Activated CD8-positive, alpha-beta T cell treated with anti-CD3 and anti-CD28 coated beads for 36 hours (primary cell): ENCODE data around the gene NEK4. TPM values are rescaled to one million over a fixed set of nuclear protein-coding genes. Genes with fewer than 3 reads are reported as not detected.

Source experiments
- ATAC-seq: fragments of 200-7000 bp; cut with Tn5 transposase; one replicate; pipeline ENCODE4 v1.10.0; 2021; ENCODE audit warnings: mild to moderate bottlenecking, moderate library complexity
- CTCF ChIA-PET: fragments of 350-600 bp; sonication (Branson Sonifier 250); formaldehyde crosslinking; loops from one replicate; lab custom pipeline; 2021; ENCODE audit warnings: antibody characterized with exemption; lab: Charles Lee
- POLR2A ChIA-PET: fragments of 350-600 bp; sonication (Branson Sonifier 250); formaldehyde crosslinking; loops from one replicate; lab custom pipeline; 2021; ENCODE audit warnings: antibody characterized with exemption; lab: Charles Lee
- DNase-seq: peaks from one replicate; pipeline ENCODE4 v3.0.0-alpha.2; 2020
- H3K27ac Mint-ChIP-seq: one replicate; pipeline ENCODE4 v1.8.0; 2021; ENCODE audit warnings: mild to moderate bottlenecking, mixed read lengths
- H3K27me3 Mint-ChIP-seq: one replicate; pipeline ENCODE4 v1.8.0; 2021; ENCODE audit warnings: mixed read lengths
- H3K36me3 Mint-ChIP-seq: one replicate; pipeline ENCODE4 v1.8.0; 2021; ENCODE audit warnings: low read depth, mixed read lengths
- H3K4me1 Mint-ChIP-seq: one replicate; pipeline ENCODE4 v1.8.0; 2021; ENCODE audit warnings: low read depth, mixed read lengths
- H3K4me3 Mint-ChIP-seq: one replicate; pipeline ENCODE4 v1.8.0; 2021; ENCODE audit warnings: mild to moderate bottlenecking, moderate library complexity, mixed read lengths
- H3K9me3 Mint-ChIP-seq: one replicate; pipeline ENCODE4 v1.8.0; 2021; ENCODE audit warnings: mixed read lengths
- CTCF ChIP-seq: fragments of 200-600 bp; IDR thresholded peaks from one replicate; pipeline ENCODE4 v1.8.0; 2022; ENCODE audit warnings: antibody characterized with exemption, mild to moderate bottlenecking
- intact Hi-C: fragments of 100-400 bp; cut with micrococcal nuclease; formaldehyde crosslinking; loops from one replicate; pipeline ENCODE4 v1.10.0; 2022
- total RNA-seq, 2 experiments: library from RNA; stranded (reverse); gene quantifications; one replicate each; pipeline ENCODE4 v1.2.3, GENCODE V29; 2021

Gene NEK4
- 10 to 100 TPM; 16.2 to 18.4 TPM for total RNA-seq

- Mint-ChIP-seq H3K9me3 (no peaks in the 10 kb centered on the region), H3K4me3 (peak within 1 kb of the TSS; percentile 94), H3K27me3 (no peaks in the 10 kb centered on the region), H3K4me1 (peaks cover 21% of the 10 kb centered on the region), H3K36me3 (no peaks in the 10 kb centered on the region), H3K27ac (peak within 1 kb of the TSS; percentile 98)
- DNase-seq (peak; percentile 92), ATAC-seq (peak; percentile 97)
- POLR2A ChIA-PET: interaction anchor here (1.0 to 1.6 kb wide), 9 partner anchors 9 to 235 kb away, joined by 3 to 8 read pairs (median 3); no protein-coding TSS in a partner anchor
- CTCF ChIA-PET: interaction anchor here (1.3 kb wide), 1 partner anchor 12 kb away, joined by 3 read pairs; no protein-coding TSS in a partner anchor
- intact Hi-C loops: no loop called here
- TF ChIP-seq CTCF: no peak
Observed at GRCh38 chr3:52770496-52771333, at the start of gene NEK4. Gene NEK4 (minus strand): TSS chr3:52770940. CDS start chr3:52770746, 194 bp downstream.

GRCh38 chr3:52819936-52820335, 49.2 kb upstream of the NEK4 start:
- H3K4me3 Mint-ChIP-seq: no peak overlapping the region
- ChIA-PET POLR2A (no interaction called here), CTCF (interaction anchor here (0.6 to 3.9 kb wide), 10 partner anchors 18 to 101 kb away, joined by 3 to 17 read pairs (median 3); no protein-coding TSS in a partner anchor)
- H3K27ac Mint-ChIP-seq: no peak overlapping the region
- no peaks in the 10 kb centered on the region for H3K9me3 Mint-ChIP-seq
- no peaks in the 10 kb centered on the region for H3K27me3 Mint-ChIP-seq
- no peak for TF ChIP-seq CTCF
- intact Hi-C loops: no loop called here
- ATAC-seq: no peak
- no peak for DNase-seq
- no peaks in the 10 kb centered on the region for H3K36me3 Mint-ChIP-seq
- H3K4me1 Mint-ChIP-seq: no peaks in the 10 kb centered on the region

- Mint-ChIP-seq H3K4me1 (no peaks in the 10 kb centered on the region), H3K36me3 (no peaks in the 10 kb centered on the region), H3K4me3 (no peak overlapping the region), H3K9me3 (no peaks in the 10 kb centered on the region), H3K27ac (no peak overlapping the region), H3K27me3 (no peaks in the 10 kb centered on the region)
- ATAC-seq (no peak), DNase-seq (no peak)
- POLR2A ChIA-PET: no interaction called here
- CTCF ChIA-PET: no interaction called here
- TF ChIP-seq CTCF: no peak
- intact Hi-C loops: no loop called here
Observed at GRCh38 chr3:52817860-52818259, 47.1 kb upstream of the NEK4 start.

- intact Hi-C loops: no loop called here
- CTCF ChIA-PET: interaction anchor here (0.8 to 1.1 kb wide), 2 partner anchors 22 to 29 kb away, joined by 3 to 4 read pairs; partner anchors contain the start of gene ITIH3
- H3K4me1 Mint-ChIP-seq: no peaks in the 10 kb centered on the region
- TF ChIP-seq CTCF: no peak
- H3K36me3 Mint-ChIP-seq: no peaks in the 10 kb centered on the region
- no peak overlapping the region for H3K4me3 Mint-ChIP-seq
- no peak overlapping the region for H3K27ac Mint-ChIP-seq
- no peaks in the 10 kb centered on the region for H3K9me3 Mint-ChIP-seq
- POLR2A ChIA-PET: no interaction called here
- no peak for DNase-seq
- no peaks in the 10 kb centered on the region for H3K27me3 Mint-ChIP-seq
- no peak for ATAC-seq
Observed at GRCh38 chr3:52817221-52817620, 46.5 kb upstream of the NEK4 start.

GRCh38 chr3:52816654-52817053, 45.9 kb upstream of the NEK4 start:
- no peak for TF ChIP-seq CTCF
- no peaks in the 10 kb centered on the region for H3K27me3 Mint-ChIP-seq
- no peaks in the 10 kb centered on the region for H3K9me3 Mint-ChIP-seq
- intact Hi-C loops: no loop called here
- DNase-seq (no peak), ATAC-seq (no peak)
- H3K27ac Mint-ChIP-seq: no peak overlapping the region
- H3K36me3 Mint-ChIP-seq: no peaks in the 10 kb centered on the region
- POLR2A ChIA-PET: no interaction called here
- no peak overlapping the region for H3K4me3 Mint-ChIP-seq
- CTCF ChIA-PET: interaction anchor here (0.8 to 1.1 kb wide), 3 partner anchors 18 to 29 kb away, joined by 3 to 4 read pairs (median 3); partner anchors contain the start of gene ITIH3
- no peaks in the 10 kb centered on the region for H3K4me1 Mint-ChIP-seq
